ENCODE results near the gene JAKMIP1. TPM values are rescaled to one million over a fixed set of nuclear protein-coding genes. Genes with fewer than 3 reads are reported as not detected.

JAKMIP1 gene
- total RNA-seq, 1 donor from 2014 or later = not detected

DNA sequence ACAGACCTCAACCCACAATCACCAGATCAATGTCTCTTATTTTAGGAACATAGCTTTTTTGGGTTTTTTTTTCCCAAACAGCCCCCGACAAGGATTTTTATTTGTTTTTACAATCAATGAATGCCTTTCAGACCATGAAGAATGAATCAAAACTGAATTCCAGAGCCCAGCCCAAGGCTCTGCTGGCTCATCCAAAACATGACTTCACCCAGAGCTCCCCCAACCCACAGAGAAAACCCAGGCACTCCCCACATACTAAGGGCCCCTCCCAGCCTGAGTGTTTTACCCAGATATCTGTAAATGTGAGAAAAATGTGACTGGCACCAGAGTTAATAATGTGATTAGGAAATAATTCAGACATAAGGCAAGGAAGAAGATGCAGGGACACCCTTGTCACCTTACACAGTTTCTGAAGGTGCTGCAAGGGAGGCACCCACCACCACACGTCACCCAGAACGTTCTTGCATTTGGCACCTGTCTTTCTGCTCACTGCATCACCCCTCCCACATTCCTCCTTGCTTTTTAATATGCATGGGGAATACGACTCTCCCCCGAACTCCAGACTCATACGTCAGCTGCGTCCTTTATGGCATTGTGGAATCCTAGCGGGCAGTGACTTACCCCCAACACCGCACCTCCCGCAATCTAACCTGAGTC is 134.3 kb downstream of the JAKMIP1 start:
- H3K4me1 Mint-ChIP-seq (ENCODE audit: unreplicated experiment) = no peaks in the 10 kb centered on the region
- TF ChIP-seq, protein P1, sequence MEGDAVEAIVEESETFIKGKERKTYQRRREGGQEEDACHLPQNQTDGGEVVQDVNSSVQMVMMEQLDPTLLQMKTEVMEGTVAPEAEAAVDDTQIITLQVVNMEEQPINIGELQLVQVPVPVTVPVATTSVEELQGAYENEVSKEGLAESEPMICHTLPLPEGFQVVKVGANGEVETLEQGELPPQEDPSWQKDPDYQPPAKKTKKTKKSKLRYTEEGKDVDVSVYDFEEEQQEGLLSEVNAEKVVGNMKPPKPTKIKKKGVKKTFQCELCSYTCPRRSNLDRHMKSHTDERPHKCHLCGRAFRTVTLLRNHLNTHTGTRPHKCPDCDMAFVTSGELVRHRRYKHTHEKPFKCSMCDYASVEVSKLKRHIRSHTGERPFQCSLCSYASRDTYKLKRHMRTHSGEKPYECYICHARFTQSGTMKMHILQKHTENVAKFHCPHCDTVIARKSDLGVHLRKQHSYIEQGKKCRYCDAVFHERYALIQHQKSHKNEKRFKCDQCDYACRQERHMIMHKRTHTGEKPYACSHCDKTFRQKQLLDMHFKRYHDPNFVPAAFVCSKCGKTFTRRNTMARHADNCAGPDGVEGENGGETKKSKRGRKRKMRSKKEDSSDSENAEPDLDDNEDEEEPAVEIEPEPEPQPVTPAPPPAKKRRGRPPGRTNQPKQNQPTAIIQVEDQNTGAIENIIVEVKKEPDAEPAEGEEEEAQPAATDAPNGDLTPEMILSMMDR (IDR thresholded peaks at IDR 0.05; ENCODE audit: unreplicated experiment) = no peak
- no peak overlapping the region for H3K4me3 Mint-ChIP-seq (ENCODE audit: unreplicated experiment)
- H3K36me3 Mint-ChIP-seq (ENCODE audit: low read depth, unreplicated experiment) = no peaks in the 10 kb centered on the region
- H3K27ac Mint-ChIP-seq (ENCODE audit: unreplicated experiment) = no peak overlapping the region
- H3K9me3 Mint-ChIP-seq (ENCODE audit: unreplicated experiment) = no peaks in the 10 kb centered on the region
- H3K27me3 Mint-ChIP-seq (ENCODE audit: unreplicated experiment) = peaks cover 8% of the 10 kb centered on the region
- DNase-seq (ENCODE audit: low spot score) = no peak

DNA sequence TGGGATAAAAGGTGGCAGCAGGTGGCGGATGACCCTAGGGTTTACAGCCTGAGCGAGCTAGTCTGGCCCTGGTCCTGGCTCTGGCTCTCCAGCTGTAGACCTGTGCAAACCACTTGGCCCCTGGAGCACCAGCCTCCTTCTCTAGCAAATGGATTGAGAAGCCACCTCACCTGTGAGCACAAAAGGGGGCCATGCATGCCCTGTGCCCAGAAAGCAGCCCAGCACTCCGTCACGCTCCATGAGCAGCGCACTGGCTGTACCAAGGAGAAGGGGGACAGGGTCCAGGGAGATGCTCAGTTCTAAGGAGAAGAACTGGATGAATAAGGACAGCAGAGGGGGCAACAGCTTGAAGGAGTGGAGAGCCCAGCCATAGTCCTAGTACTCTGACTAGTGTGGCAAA is 135.2 kb downstream of the JAKMIP1 start:
- Mint-ChIP-seq H3K9me3 (ENCODE audit: unreplicated experiment) (no peaks in the 10 kb centered on the region), H3K27ac (ENCODE audit: unreplicated experiment) (no peak overlapping the region), H3K36me3 (ENCODE audit: low read depth, unreplicated experiment) (peaks cover 3% of the 10 kb centered on the region), H3K27me3 (ENCODE audit: unreplicated experiment) (peaks cover 6% of the 10 kb centered on the region), H3K4me3 (ENCODE audit: unreplicated experiment) (no peak overlapping the region), H3K4me1 (ENCODE audit: unreplicated experiment) (no peaks in the 10 kb centered on the region)
- TF ChIP-seq, protein P1 (IDR thresholded peaks at IDR 0.05; ENCODE audit: unreplicated experiment) = no peak
- no peak for DNase-seq (ENCODE audit: low spot score)

DNA sequence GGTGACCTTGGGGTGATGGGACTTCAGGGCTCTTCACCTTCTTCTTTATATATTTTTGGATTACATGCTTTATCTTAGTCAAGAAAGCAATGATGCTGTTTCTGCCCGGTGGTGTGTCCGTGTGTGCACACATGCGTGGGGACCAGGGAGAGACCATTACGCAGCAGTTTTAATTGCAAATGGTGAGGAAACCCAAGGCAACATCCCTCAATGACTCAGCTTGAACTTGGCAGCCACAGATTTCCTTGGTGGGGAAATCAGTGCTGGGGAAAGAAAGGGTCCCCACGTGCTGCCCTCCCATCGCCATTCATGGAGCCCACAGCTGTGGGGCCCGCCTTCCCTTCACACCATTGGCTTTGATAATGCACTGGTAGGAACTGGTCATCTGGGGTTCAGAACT is 136.0 kb downstream of the JAKMIP1 start:
- H3K27me3 Mint-ChIP-seq (ENCODE audit: unreplicated experiment) = peaks cover 6% of the 10 kb centered on the region
- H3K4me1 Mint-ChIP-seq (ENCODE audit: unreplicated experiment) = no peaks in the 10 kb centered on the region
- peaks cover 7% of the 10 kb centered on the region for H3K36me3 Mint-ChIP-seq (ENCODE audit: low read depth, unreplicated experiment)
- H3K4me3 Mint-ChIP-seq (ENCODE audit: unreplicated experiment) = no peak overlapping the region
- TF ChIP-seq, protein P1 (IDR thresholded peaks at IDR 0.05; ENCODE audit: unreplicated experiment) = no peak
- H3K9me3 Mint-ChIP-seq (ENCODE audit: unreplicated experiment) = peaks cover 1% of the 10 kb centered on the region
- DNase-seq (ENCODE audit: low spot score) = no peak
- H3K27ac Mint-ChIP-seq (ENCODE audit: unreplicated experiment) = no peak overlapping the region

DNA sequence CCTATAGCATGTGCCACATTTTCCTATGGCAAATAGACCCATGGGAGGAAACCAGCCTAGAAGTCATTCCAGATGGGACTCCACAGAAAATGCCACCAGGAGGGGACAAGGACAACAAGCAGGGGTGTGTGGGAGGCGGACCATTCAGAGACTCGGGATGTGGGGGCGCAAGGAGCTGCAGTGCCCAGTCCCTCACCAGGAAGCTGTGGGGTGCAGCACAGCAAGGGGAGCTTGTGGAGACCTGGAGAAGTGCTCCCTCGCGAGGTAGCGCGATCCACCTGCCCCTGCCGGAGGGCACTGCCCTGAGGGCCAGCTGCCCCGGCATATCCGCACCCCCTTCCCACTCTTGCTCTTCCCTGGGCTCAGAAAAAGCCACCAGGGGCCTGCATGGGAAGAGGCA is 136.7 kb downstream of the JAKMIP1 start:
- H3K9me3 Mint-ChIP-seq (ENCODE audit: unreplicated experiment) = peaks cover 6% of the 10 kb centered on the region
- H3K36me3 Mint-ChIP-seq (ENCODE audit: low read depth, unreplicated experiment) = peaks cover 9% of the 10 kb centered on the region
- H3K4me1 Mint-ChIP-seq (ENCODE audit: unreplicated experiment) = no peaks in the 10 kb centered on the region
- no peak overlapping the region for H3K4me3 Mint-ChIP-seq (ENCODE audit: unreplicated experiment)
- peaks cover 6% of the 10 kb centered on the region for H3K27me3 Mint-ChIP-seq (ENCODE audit: unreplicated experiment)
- TF ChIP-seq, protein P1 (IDR thresholded peaks at IDR 0.05; ENCODE audit: unreplicated experiment) = no peak
- no peak overlapping the region for H3K27ac Mint-ChIP-seq (ENCODE audit: unreplicated experiment)
- DNase-seq (ENCODE audit: low spot score) = no peak

DNA sequence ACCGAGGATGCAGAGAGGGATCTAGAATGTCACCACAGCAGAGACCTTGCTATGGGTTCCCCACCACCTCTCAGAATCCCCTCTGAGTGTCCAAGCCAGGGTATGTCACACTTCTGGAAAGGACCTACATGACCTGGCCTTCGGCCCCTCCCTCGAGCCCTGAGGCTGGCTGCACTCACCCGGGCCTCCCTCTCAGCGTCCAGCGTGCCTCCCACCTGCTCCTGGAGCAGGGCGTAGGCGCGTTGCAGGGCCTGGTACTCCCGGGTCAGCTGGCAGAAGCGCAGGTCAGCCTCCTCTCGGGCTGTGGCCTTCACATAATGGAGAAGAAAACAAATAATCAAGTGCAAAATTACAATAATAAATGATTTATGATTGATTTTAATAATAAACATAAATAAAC is 138.2 kb downstream of the JAKMIP1 start:
- no peak overlapping the region for H3K27ac Mint-ChIP-seq (ENCODE audit: unreplicated experiment)

More for the DNA sequence above, 138.2 kb downstream of the JAKMIP1 start:
- peaks cover 11% of the 10 kb centered on the region for H3K9me3 Mint-ChIP-seq (ENCODE audit: unreplicated experiment)
- peaks cover 5% of the 10 kb centered on the region for H3K27me3 Mint-ChIP-seq (ENCODE audit: unreplicated experiment)
- TF ChIP-seq, protein P1 (IDR thresholded peaks at IDR 0.05; ENCODE audit: unreplicated experiment) = no peak
- peaks cover 14% of the 10 kb centered on the region for H3K36me3 Mint-ChIP-seq (ENCODE audit: low read depth, unreplicated experiment)
- H3K4me3 Mint-ChIP-seq (ENCODE audit: unreplicated experiment) = no peak overlapping the region
- no peaks in the 10 kb centered on the region for H3K4me1 Mint-ChIP-seq (ENCODE audit: unreplicated experiment)
- DNase-seq (ENCODE audit: low spot score) = no peak
